HepG2 (cell line): ENCODE measurements around the gene TSEN54. TPM values are rescaled to one million over a fixed set of nuclear protein-coding genes. Genes with fewer than 3 reads are reported as not detected.

ENCODE experiments used
- ATF7-NPFF ChIP-seq: sonication (generic); formaldehyde crosslinking; IDR thresholded peaks from 2 replicates; pipeline ENCODE4 v1.8.1; 2023; ENCODE audit warnings: mild to moderate bottlenecking, low read depth, missing genetic modification reagents, moderate library complexity
- CCAR2 ChIP-seq: fragments of 200-400 bp; formaldehyde crosslinking; optimal IDR thresholded peaks from 2 replicates; pipeline ENCODE3; 2018; ENCODE audit warnings: low read depth, mild to moderate bottlenecking, low read length, moderate library complexity
- FOXJ3 ChIP-seq: sonication (generic); formaldehyde crosslinking; IDR thresholded peaks from 2 replicates; pipeline ENCODE4 v1.4.0; 2020; ENCODE audit warnings: missing genetic modification reagents, mild to moderate bottlenecking, borderline replicate concordance
- GFI1 ChIP-seq: sonication (generic); formaldehyde crosslinking; IDR thresholded peaks from 2 replicates; pipeline ENCODE4 v1.5.0; 2020; ENCODE audit warnings: missing genetic modification reagents, mild to moderate bottlenecking, borderline replicate concordance
- HOXA7 ChIP-seq: sonication (generic); formaldehyde crosslinking; IDR thresholded peaks from 2 replicates; pipeline ENCODE4 v1.8.1; 2022; ENCODE audit warnings: mild to moderate bottlenecking, missing genetic modification reagents, moderate library complexity
- KDM2A ChIP-seq: sonication (generic); formaldehyde crosslinking; IDR thresholded peaks from 2 replicates; pipeline ENCODE4 v1.4.0; 2020; ENCODE audit warnings: low read depth, missing genetic modification reagents, borderline replicate concordance
- KDM6A ChIP-seq: IDR thresholded peaks from 2 replicates; pipeline ENCODE4 v1.6.1; 2016; ENCODE audit warnings: low read depth
- MAFF ChIP-seq: IDR thresholded peaks from 2 replicates; pipeline ENCODE4 v1.6.1; 2011; ENCODE audit warnings: low read depth, low read length, improper control_type of control experiment
- MBNL3 ChIP-seq: fragments of 250-450 bp; sonication (Bioruptor Pico); conservative IDR thresholded peaks from 2 replicates; pipeline ENCODE4 v1.8.0; 2022; ENCODE audit warnings: mild to moderate bottlenecking, inconsistent platforms
- NCOA1 ChIP-seq: sonication (generic); formaldehyde crosslinking; IDR thresholded peaks from 2 replicates; pipeline ENCODE4 v1.9.0; 2021; ENCODE audit warnings: missing genetic modification reagents
- NFKBIZ ChIP-seq: IDR thresholded peaks from 2 replicates; pipeline ENCODE4 v1.6.1; 2018; ENCODE audit warnings: missing genetic modification reagents, missing compliant biosample characterization
- POLR2AphosphoS5 ChIP-seq: IDR thresholded peaks from 2 replicates; pipeline ENCODE4 v1.6.1; 2012; ENCODE audit warnings: low read depth, low read length
- PRMT3 ChIP-seq: sonication (generic); formaldehyde crosslinking; IDR thresholded peaks from 2 replicates; pipeline ENCODE4 v1.8.1; 2022; ENCODE audit warnings: low read depth, mild to moderate bottlenecking, moderate library complexity, missing genetic modification reagents, borderline replicate concordance
- TAF1 ChIP-seq: sonication (generic); formaldehyde crosslinking; IDR thresholded peaks from 2 replicates; pipeline ENCODE4 v1.4.0; 2020; ENCODE audit warnings: missing genetic modification reagents
- TCF7L2 ChIP-seq: IDR thresholded peaks from 2 replicates; pipeline ENCODE4 v1.6.1; 2011; ENCODE audit warnings: mild to moderate bottlenecking, low read depth, low read length, moderate library complexity
- ZBTB7B ChIP-seq: sonication (generic); formaldehyde crosslinking; IDR thresholded peaks from 2 replicates; pipeline ENCODE4 v1.4.0; 2020; ENCODE audit warnings: missing genetic modification reagents
- ZNF484 ChIP-seq: sonication (generic); formaldehyde crosslinking; IDR thresholded peaks from 2 replicates; pipeline ENCODE4 v1.5.1; 2020; ENCODE audit warnings: mild to moderate bottlenecking, low read depth, missing genetic modification reagents, borderline replicate concordance
- ZNF569 ChIP-seq: sonication (generic); formaldehyde crosslinking; IDR thresholded peaks from 2 replicates; pipeline ENCODE4 v1.5.0; 2020; ENCODE audit warnings: mild to moderate bottlenecking, missing genetic modification reagents, moderate library complexity, borderline replicate concordance
- ZNF709 ChIP-seq: sonication (generic); formaldehyde crosslinking; IDR thresholded peaks from 2 replicates; pipeline ENCODE4 v1.5.0; 2020; ENCODE audit warnings: mild to moderate bottlenecking, missing genetic modification reagents
- ZNF782 ChIP-seq: sonication (generic); formaldehyde crosslinking; IDR thresholded peaks from 2 replicates; pipeline ENCODE4 v1.4.0; 2020; ENCODE audit warnings: missing genetic modification reagents, mild to moderate bottlenecking, borderline replicate concordance
- ZSCAN30 ChIP-seq: sonication (generic); formaldehyde crosslinking; IDR thresholded peaks from 2 replicates; pipeline ENCODE4 v1.5.0; 2020; ENCODE audit warnings: mild to moderate bottlenecking, missing genetic modification reagents
- polyA plus RNA-seq, 8 experiments: library from polyadenylated mRNA; depleted of rRNA in 3 of 8; stranded (reverse) in 7 of 8; unstranded in 1 of 8; fragments of >200 nt; fragmentation: Illumina TruSeq in 4 of 8; extraction: Trizol in 4 of 8; gene quantifications; 2 replicates each; pipeline versions ENCODE4 v1.2.1 to v1.2.3, GENCODE V29; 2011 to 2016; ENCODE audit warnings: low read depth in 4 of 8, missing spikeins in 1 of 8, mixed read lengths in 1 of 8; ENCODE audit not compliant: insufficient read depth in 1 of 8
- total RNA-seq, 5 experiments: library from RNA; depleted of rRNA; stranded (reverse); fragments of >200 nt; fragmentation: Illumina TruSeq; extraction: Trizol; gene quantifications; 2 replicates each; pipeline ENCODE4 v1.2.3, GENCODE V29; 2016; ENCODE audit warnings: low read depth in 1 of 5
- TF ChIP-seq, protein P1 (sequence below): sonication (generic); formaldehyde crosslinking; IDR thresholded peaks from 2 replicates; pipeline ENCODE4 v1.5.1; 2020; ENCODE audit warnings: missing genetic modification reagents, mild to moderate bottlenecking, borderline replicate concordance
- TF ChIP-seq, protein P2 (sequence below): sonication (generic); formaldehyde crosslinking; IDR thresholded peaks from 2 replicates; pipeline ENCODE4 v1.5.0; 2020; ENCODE audit warnings: missing genetic modification reagents, mild to moderate bottlenecking, borderline replicate concordance
- TF ChIP-seq, protein P3 (sequence below): sonication (generic); IDR thresholded peaks from 2 replicates; pipeline ENCODE4 v1.6.1; 2016; ENCODE audit warnings: low read depth, borderline replicate concordance
- TF ChIP-seq, protein P4 (sequence below): sonication (generic); formaldehyde crosslinking; conservative IDR thresholded peaks from 2 replicates; pipeline ENCODE4 v1.8.0; 2022; ENCODE audit warnings: missing genetic modification reagents

The TSEN54 gene
- total and polyA plus RNA-seq, 2 of the 13 experiments (the other 11 are each of a cell fraction or from before 2014, with no cell fraction given), result 62.9 to 63.3 TPM

DNA sequence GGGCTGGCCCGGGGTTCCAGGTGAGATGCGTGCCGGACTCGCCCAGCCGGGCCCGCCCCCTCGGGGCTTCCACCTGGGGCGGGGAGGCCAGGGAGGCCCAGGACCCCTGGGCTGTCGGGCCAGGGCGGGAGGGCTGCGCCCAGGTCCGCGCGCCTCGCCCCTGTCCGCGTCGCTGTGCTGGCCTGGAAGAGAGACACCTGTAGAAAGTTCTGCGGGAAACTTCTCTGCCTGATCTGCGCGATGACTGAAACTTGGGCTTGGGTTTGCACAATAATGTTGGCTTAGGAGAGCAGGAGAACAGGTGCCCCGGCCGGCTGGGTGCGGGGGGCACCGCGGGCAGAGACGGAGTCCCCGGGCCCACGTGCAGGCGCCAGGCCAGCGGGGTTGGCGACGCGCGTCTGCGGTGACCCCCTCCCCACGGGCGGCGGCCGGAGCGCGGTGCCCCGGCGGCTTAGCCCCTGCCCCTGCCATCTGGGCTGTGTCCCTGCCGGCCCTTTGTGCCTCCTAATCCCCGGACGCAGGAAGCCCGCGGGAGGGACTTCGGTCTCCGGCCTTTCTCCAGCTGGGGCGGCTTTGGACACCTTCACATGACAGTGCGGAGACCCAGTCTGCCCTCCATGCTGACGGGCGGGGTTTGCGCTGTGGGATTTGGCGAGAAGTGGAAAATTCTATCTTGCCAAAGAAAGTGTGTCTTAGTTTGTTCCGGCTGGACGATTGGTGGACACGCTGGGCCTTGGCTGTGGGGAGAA, 9.7 kb downstream of the TSEN54 start (continued):
- TF ChIP-seq, protein P1, sequence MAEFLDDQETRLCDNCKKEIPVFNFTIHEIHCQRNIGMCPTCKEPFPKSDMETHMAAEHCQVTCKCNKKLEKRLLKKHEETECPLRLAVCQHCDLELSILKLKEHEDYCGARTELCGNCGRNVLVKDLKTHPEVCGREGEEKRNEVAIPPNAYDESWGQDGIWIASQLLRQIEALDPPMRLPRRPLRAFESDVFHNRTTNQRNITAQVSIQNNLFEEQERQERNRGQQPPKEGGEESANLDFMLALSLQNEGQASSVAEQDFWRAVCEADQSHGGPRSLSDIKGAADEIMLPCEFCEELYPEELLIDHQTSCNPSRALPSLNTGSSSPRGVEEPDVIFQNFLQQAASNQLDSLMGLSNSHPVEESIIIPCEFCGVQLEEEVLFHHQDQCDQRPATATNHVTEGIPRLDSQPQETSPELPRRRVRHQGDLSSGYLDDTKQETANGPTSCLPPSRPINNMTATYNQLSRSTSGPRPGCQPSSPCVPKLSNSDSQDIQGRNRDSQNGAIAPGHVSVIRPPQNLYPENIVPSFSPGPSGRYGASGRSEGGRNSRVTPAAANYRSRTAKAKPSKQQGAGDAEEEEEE (CRISPR knock-in tag), result no peak
- TF ChIP-seq, protein P2, sequence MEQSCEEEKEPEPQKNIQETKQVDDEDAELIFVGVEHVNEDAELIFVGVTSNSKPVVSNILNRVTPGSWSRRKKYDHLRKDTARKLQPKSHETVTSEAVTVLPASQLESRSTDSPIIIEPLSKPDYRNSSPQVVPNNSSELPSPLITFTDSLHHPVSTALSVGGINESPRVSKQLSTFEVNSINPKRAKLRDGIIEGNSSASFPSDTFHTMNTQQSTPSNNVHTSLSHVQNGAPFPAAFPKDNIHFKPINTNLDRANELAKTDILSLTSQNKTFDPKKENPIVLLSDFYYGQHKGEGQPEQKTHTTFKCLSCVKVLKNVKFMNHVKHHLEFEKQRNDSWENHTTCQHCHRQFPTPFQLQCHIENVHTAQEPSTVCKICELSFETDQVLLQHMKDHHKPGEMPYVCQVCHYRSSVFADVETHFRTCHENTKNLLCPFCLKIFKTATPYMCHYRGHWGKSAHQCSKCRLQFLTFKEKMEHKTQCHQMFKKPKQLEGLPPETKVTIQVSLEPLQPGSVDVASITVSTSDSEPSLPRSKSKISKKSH (CRISPR knock-in tag), result peak; percentile 87
- TF ChIP-seq ZBTB7B (CRISPR knock-in tag) (peak; percentile 66), TAF1 (CRISPR knock-in tag) (no peak), MAFF (no peak), POLR2AphosphoS5 (no peak), FOXJ3 (CRISPR knock-in tag) (no peak), GFI1 (CRISPR knock-in tag) (0 out of 2 replicates have a peak, but pooled peaks have one; percentile 18), ZSCAN30 (CRISPR knock-in tag) (0 out of 2 replicates have a peak, but pooled peaks have one; percentile 51), MBNL3 (CRISPR knock-in tag) (no peak), TCF7L2 (no peak), ZNF484 (no peak), NFKBIZ (0 out of 2 replicates have a peak, but pooled peaks have one; percentile 35), CCAR2 (no peak), ATF7-NPFF (CRISPR knock-in tag) (peak; percentile 70), ZNF569 (CRISPR knock-in tag) (no peak), NCOA1 (CRISPR knock-in tag) (no peak), ZNF709 (peak; percentile 66; the same call in 1 of the 2 replicates), KDM6A (CRISPR knock-in tag) (no peak), ZNF782 (CRISPR knock-in tag) (0 out of 2 replicates have a peak, but pooled peaks have one; percentile 28), PRMT3 (CRISPR knock-in tag) (no peak), KDM2A (CRISPR knock-in tag) (peak; percentile 63; the same call in 1 of the 2 replicates), HOXA7 (CRISPR knock-in tag) (no peak)
- TF ChIP-seq, protein P3, sequence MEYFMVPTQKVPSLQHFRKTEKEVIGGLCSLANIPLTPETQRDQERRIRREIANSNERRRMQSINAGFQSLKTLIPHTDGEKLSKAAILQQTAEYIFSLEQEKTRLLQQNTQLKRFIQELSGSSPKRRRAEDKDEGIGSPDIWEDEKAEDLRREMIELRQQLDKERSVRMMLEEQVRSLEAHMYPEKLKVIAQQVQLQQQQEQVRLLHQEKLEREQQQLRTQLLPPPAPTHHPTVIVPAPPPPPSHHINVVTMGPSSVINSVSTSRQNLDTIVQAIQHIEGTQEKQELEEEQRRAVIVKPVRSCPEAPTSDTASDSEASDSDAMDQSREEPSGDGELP, result peak; percentile 90
- TF ChIP-seq, protein P4, sequence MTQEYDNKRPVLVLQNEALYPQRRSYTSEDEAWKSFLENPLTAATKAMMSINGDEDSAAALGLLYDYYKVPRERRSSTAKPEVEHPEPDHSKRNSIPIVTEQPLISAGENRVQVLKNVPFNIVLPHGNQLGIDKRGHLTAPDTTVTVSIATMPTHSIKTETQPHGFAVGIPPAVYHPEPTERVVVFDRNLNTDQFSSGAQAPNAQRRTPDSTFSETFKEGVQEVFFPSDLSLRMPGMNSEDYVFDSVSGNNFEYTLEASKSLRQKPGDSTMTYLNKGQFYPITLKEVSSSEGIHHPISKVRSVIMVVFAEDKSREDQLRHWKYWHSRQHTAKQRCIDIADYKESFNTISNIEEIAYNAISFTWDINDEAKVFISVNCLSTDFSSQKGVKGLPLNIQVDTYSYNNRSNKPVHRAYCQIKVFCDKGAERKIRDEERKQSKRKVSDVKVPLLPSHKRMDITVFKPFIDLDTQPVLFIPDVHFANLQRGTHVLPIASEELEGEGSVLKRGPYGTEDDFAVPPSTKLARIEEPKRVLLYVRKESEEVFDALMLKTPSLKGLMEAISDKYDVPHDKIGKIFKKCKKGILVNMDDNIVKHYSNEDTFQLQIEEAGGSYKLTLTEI, result no peak
